Kasumi-1 (cell line): ENCODE measurements around the gene IL5.

Experiments
- DNase-seq, 2 experiments: peaks; one replicate each; lab custom pipeline; 2025; lab: John Stamatoyannopoulos, UW

IL5 gene

DNA sequence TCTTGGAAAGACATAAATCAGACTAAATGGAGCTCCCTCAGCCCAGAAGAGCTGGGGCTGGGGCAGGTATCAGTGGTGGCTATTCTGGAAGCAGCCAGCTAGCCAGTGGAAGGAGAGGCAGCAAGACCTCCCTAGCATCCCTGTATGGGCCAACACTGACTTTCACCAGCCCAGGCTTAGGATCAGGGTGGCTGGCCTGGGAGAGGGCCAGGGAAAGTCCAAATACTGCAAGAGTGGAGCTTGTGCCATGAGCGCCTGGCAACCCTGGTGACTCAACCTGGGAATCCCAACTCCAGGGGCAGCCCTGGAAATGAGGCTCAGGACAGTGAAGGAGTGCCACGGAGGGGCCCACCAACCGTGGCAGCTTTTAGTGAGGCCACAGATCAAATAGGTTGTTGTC lies 45.2 kb downstream of the IL5 start:
- DNase-seq: no peak

DNA sequence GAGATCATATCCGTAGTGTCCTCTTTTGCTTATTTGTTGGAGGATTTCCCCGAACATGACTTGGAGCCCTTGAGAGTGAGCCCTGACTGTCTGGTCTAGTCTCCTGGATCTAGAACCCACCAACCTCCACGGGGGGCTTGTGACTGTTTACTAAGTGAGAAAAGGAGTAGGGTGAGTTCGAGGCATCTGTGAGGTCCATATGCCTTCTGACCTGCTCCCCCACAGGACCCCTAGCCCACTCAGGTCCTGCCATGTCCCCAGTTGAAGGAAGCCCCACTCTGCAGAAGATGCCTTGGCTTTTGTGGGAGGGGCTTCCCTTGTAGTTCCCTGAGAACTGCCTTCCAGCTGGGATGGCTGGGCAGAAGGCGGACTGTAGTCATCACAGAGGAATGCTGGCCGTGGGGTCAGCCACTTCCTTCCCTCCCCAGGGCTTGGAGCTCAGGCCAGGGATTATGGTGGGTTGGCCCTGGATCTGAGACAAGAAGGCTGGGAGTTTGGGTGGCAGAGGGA lies 45.8 kb downstream of the IL5 start:
- no peak for DNase-seq

DNA sequence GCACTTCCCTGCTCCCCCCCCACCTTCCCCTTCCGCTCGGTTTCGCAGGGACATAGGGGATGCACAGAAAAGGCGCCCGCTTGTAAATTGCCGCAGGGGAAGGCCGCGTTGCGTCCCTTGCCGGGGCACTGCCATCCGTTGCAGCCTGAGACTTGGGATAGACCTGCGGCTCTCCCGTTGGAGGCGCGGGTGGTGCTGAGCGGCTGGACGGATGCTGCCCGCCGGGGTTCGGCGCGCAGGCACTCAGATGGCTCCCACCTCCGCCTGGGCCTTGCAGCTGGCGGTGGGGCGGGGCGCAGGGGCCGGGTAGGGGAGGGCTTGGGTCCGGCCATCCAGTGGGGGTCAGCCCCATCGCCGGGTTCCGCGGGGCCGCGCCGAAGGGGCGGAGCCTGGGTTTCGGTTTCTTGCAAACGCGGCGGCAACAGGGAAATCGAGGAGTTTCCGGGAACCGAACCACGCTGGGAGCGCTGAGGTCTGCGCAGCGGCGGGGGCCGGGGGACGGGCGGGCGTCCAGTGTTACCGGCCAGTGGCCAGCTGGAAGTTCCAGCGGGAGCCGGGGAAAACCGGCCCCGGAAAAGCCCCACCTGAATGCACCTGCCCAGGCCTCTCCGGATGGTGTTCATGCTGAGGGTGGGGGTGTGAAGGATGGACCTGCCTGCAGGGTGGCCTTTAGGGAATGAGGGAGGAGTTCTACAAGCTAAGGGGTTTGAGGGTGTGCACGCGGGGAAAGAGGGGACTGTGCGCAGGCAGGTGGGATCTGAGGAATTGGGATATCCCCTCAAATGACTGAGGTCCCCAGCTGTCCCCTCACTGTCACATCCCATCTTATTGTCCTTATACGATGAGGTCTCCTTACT lies 46.5 kb downstream of the IL5 start:
- peak; percentile 40 for DNase-seq

DNA sequence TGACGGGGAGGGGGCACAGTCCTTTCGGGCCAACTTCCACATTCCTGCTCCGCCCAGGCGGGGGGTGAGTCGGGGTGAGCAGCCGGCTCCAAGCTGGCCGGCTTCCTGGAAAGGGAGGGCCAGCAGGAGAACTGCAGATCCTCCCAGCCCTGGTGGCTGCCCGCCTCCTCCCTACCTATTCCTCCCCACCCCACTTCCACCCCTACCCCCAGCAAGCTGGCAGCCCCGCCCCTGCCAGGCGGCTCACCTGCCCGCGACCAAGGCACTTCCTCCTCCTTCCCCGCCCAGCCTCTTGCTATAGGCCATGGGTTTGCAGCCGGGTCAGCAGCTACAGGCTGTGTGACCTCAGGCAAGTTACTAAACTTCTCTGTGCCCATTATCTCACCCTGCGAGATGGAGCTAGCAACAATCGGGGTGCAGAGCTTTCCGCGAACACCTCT lies 47.1 kb downstream of the IL5 start:
- DNase-seq: peak; percentile 92 to 95

DNA sequence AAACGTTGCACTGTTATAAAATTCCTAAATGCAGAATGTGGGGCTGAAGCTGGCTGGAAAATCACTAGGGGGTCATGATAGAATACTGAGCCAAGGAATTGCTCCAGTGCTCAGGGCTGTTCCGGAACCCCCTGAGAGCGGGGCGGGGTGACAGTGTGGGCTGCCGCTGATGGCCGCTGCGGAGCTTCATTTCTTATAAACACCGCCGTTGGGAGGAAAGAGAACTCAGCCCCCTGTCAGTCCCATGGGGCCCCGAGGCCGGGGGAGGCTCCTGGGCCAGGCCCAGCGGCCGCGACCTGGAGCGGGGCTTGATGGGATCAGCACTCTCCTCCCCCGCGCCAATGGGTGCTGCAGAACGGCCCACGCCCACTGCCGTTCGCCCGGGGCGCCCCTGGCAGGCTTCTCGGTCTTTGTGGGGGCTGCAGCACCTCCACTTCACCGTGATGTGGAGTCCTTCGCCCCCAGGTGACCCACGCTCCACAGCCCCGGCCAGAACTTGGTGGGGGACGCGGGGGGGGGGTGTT lies 47.6 kb downstream of the IL5 start:
- peak; percentile 91 to 93 for DNase-seq

DNA sequence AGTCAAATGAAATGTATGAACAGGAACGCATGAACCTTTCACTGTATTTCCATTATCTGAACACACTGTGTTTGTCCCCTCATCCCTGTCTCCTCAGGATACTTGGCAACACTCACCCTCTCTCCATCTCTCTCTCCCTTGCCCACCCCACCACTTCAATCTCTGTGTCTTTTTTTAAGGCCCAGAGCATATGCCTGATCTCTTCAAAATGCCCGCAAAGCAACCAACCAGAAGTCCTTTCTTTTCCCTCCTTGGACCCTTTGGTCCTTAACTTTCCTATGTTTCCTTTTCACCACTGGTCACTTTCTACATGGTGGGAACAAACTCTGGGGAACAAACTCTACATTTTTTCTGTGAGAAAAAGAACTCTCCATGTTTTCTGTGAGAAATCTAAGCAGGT lies 49.5 kb downstream of the IL5 start:
- no peak for DNase-seq

DNA sequence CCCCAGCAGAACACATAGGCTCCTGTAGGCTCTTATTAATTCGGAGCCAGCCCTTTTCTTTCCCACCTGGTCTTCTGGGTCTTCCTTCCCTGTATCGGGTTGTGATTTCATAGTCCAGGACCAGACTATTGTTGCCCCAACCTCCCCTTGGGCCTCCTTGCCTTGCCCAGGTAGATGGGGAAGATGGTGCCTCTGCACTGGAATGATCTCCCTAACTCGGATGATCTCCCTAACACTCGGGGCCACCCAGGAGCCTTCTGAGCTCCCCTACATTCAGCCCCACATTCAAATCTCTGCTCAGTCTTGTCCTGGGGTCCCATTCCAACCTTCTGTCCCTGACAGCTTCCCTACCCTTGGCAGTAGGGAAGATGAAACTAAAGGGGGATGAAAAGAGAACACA lies 50.1 kb downstream of the IL5 start:
- DNase-seq: no peak

DNA sequence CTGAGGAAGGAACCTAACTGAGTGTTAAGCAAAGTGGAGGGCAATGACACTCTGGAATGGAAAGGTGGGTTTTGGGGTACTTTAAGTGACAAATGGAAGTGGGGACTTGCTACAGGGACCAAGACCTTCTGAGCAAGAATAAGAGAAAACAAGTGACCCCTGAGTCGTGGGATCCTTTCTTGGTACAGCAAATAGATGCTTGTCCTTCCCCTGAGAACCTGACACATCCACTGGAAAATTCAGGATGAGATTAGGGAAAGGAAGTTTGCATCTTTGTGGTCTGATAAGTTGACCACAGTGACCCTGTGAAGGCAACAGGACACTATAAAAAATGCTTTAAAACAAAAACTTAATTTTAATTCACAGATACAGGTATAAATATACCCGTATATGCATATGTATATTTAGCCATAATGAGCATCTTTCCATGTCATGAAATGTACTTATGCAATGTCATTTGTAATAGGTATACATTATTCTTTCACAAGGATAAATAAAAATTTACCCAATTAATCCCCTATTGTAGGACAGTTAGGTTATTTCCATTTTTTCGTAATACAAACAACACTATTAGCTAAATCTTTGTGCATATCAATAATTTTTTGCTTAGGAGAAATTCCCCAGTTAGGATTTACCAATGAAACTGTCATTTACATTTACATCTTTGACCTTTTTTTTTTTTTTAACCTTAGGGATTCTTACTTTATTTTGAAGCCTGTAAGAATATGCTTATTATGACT lies 50.8 kb downstream of the IL5 start:
- no peak for DNase-seq
